NCI-H345 treated with DMSO at 0.1 percent for 48 hours (cell line): ENCODE measurements around the gene ANTXR2.

Experiments
- DNase-seq: peaks from one replicate; lab custom pipeline; 2025; ENCODE audit not compliant: unreplicated experiment; lab: John Stamatoyannopoulos, UW

Gene ANTXR2

DNA sequence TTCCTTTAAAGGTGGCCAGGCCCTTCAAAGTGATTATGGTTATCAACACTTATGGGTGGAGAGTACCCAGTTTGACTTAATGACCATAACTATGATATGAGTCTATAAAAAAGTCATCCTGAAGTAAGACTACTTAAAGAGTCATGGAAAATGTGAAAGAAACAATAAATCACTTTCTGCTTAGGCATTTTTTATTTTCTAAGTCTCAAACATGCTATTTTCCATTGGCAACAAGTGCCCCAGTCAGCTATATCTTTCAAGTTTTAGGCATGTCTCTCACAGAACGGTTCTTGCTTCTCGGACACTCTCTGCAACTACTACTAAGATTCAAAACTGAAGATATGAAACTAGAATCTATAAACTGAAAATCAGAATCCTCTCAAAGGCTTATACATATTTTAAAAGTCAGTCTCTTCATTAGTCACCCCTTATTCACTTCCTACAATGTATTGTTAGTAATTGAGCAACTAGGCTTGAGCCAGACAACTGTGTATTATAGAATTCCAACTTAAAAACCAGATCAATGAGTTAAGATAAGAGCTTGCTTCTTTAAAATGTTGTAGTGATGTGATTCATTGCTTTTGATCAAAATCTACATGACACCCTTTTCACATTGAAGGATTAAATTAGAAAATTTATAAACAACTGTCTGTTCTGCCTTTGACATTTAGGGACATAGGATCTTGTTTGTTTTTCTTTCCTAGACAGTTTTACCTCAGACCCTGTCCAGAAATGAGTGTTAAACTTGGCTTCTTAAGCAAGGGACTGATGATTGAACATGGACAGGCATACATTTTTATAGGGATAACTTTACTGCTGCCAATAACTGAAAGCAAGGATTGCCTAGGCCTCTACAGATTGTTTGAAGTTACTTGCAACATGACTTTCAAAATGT, 2.9 kb downstream of the ANTXR2 start:
- DNase-seq: no peak

DNA sequence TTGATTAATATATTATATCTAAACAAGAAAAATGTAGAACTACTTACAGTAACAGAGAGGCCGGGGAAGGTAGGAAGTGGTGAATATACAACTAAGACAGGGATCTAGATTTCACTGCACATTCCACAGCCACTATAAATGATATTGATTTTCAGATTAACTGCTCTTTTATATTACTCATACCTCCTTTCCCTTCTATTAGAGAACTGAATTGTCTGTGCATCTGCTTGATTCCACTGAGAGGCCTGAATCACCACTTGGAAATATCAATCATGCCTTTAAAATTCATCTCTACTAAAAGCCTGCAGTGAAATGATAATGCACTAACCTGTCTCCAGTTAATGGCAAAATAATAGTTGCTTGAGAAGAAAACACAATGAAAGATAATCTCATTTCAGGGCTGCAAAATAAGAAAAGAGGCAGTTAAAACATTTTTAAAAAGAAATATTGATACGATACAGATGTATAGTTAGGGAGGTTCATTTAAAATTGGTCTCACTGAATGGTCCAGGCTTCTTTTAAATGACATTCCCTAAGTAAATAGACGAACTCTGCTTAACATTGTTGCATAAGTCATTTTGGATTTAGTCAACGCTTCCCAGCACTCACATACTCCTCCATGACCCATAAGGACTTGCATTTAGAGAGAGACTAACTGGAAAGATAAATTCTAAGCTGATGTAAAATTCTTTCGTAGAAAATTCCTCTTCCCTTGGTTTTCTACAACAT, 3.8 kb downstream of the ANTXR2 start:
- DNase-seq: no peak

DNA sequence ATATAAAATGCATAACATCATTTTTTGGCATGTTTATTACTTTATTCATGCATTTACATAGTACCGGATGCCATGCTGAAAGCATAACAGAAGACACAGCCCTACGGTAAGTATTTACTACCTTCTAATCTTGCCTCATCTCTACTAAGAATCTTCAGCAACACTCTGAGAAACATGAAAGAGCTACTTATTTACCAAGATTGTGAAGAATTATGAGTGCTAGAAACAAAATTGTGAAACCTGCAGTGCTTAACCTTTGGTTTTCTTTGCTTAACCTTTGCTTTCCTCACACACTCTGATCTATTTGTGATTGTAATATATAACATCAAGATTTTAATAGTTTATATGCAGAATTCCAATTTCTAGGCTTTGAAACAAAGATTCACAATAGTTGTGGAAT, 7.4 kb downstream of the ANTXR2 start:
- no peak for DNase-seq

DNA sequence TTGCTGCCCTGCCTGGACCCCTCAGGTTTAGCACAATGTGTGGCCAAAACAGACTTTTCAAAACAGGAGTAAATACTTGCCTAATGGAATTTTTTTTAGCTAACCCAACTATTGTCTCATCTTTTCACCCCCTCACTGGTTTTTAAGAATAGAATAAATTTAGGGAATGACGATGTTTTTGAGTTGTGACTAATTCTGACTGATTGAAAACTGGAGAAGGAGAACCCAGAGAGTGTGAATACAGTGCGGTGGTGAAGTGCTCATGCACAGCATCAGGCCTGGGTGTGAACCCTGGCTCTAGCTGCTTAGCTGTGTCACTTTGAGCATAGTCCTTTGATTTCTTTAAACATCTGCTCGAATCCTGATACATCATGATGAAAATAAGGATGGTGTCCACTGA, 10.5 kb downstream of the ANTXR2 start:
- no peak for DNase-seq

DNA sequence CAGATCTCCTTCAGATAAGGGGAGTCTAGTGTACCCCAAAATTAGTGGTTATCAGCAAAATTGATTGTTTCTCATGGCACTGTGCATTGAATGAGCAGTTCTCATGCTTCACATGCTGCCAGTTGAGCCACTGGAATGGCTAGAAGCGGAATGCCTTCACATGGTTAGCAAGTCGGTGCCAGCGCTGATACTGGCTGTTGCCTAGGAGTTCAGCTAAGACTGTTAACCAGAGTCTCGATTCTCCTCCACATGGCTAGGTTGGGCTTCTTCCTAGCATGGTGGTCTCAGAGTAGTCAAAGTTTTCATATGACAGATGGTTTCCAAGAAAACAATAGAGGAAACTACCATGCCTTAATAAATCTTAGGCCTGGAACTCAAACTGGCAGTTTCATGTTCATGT, 12.2 kb downstream of the ANTXR2 start:
- DNase-seq: no peak

DNA sequence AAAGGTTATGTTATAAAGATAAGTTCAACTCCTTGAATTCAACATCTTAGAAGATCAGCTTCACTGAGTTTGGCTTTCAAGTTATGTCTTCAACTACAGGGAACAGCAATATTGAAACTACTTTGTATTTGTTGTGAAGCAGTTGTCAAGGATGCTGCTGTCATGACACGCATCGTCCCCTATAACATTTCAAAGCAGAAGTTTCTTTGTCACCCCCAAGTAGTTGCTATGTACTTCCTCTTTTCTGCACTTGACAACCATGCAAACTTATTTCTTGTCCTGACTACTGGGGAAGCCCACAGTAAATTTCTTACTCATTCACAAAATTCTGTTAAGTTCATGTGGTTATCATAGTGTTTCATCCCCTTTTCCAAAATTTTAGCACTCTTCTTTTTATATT, 14.3 kb downstream of the ANTXR2 start:
- DNase-seq: no peak

DNA sequence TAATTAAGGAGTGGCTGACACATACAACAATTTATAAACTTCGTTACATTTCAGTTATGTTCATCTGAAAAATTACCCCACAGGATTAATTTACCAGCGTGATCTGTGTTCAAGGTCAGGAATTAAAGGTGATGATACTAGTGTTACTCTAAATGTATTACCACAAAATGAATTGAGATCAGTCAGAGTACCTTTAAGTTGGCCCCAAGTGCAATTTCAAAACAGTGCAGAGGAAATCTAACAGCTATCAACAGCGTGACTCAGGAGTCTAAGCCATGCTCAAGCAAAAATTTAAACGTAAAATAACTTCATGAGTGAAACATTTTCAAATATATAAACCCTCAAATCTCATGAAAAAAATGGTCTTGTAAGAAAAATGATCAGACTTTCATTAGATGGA, 18.7 kb downstream of the ANTXR2 start:
- DNase-seq: no peak

DNA sequence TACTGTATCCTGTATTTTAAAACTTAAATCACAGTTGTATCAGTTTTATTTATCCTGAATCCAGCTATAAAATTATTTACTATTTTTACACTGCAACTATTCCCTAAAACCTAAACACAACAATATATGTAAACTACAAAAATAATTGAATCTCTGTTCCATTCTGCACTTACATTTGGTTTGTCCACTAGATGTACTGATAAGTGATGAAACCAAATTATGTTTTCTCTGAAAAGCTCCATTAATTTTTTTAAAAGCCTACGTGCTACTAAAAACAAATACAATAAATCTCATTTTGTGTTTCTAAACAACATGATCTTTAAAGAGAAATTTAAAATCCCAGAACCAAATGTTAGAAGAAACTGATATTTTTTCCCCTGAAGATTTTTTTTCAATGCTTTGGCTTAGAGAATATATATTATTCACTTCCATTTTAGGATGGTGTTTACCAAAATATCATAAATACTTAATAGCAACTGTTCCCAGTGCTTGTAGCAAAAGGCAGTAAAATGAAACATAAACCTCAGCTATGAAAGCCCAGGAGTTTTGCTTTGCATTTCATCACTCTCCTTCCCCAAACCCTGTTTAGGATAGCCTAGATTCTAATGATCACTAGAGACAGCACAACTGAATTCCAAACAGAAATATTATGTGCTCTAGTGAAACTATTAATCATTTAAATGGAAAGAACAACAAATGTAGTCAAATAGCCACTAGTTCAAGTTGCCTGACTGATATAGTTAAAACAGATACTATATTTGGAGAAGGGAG, 19.7 kb downstream of the ANTXR2 start:
- DNase-seq: no peak

DNA sequence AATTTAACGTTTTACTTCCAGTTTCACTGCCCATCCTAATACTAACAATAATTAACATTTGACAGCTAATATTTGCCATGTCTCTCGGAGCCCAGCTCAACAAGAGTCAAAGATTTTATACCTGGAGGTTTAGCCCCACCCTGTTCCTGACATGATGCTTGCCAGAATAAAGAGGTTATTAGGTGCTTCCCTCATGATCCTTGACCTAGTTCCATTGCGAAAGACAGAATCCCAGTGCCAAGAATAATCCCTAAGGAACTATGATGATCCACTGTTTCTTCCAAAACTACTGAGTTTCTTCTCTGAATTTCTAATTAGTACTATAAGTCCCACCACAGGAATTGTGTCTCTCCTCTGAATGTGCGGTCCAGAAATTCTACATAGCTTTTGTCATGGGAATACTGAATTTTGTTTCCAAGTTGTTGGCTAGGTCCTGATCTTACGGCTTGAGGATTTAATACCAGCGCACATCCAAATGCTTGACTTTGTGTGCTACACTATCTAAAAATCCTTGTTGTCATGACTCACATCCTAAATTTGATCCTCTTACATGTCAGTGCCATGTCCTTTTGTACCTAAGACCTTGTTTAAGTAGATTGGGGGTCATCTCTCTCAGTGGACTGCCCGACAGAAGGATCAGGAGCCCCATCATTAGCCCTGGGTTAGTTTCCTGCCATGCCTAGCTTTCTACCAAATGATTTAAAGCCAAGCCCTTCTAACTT, 23.1 kb downstream of the ANTXR2 start:
- DNase-seq: no peak

DNA sequence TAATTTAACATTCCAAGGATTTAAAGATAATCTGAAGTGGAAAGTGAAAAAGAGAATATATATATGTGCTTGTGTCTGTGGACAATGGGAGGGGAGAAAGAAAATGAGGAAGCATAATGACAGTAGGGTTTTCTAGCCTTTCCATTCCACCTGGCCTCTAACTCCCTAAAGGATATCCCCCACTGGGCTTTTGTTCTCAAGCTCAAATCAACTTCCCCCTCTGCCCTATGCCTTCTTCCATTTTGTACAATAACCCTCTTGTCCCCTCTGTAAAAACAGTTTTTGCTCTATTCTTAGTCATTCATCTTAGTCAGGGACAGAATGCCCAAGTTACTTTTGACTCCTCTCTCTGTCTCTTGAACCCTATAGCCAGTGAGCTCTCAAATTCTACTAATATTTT, 23.6 kb downstream of the ANTXR2 start:
- no peak for DNase-seq

DNA sequence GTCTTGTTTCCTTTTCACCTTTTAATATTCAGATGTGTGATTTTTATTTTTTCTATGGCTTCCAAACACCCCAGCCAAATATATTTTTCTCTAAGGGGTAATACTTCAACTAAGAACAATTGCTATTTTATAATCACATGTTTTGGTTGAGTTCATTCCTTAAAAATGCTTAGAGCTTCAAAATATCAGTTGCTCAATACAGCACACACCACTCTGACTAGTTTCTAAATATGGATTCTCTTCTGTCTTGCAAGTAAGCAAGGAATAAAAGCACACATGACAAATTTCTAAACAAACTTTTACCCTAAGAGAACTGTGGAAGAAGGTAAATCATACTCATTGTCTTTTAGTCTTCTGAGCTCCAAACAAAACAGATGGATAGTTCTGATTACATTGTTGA, 27.2 kb downstream of the ANTXR2 start:
- no peak for DNase-seq

DNA sequence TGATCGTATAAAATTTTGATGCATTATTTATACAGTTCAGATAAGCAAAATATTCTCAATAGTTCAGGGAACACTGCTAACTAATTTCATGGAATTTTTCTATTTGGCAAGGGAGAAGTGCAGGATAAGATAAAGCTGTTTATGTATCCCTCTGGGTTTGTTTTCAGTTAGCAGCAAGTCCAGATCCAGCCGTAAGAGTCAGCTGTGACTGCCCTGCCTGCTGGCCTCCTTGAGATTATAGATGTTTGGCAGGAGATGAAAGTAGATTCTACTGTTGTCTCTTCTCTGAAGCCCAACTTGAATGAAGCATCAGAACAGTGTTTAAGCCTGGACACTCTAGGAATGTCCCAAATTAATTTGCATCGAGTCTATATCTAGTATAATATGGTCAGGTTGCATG, 29.5 kb downstream of the ANTXR2 start:
- no peak for DNase-seq

DNA sequence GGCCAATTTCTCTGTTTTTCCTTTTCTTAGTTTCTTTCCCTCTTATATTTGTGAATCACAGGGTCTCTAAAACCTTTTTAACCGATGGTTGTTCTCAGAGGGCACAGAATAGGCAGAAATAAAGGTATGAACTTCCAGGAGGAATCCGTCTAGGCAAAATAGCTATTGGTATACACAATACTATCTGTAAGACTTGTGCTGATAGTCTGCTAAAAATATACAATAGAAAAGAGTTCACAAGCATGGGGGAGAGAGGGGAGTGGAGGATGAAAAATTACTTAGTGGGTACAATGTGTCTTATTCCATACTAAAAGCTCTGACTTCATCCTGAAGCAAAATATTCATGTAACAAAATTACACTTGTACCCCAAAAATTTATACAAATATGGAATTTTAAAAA, 30.2 kb downstream of the ANTXR2 start:
- no peak for DNase-seq

DNA sequence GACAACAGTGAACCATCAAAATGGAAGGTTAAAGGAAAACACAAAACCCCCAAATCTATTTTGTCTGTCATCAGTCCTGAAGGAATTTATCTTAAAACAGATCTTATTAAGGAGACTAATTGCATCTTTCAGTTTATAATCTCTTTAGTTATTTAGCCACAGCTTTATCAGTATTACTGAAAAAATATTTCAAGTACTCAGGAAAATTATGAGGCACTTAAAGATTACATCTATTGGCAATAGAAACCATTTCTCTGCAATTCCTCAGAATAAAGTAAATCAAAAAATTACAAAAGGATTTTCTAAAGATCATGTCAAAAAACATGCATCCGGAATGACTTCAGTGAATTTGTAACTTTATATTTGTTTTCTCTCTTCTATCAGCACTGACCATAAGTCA, 35.2 kb downstream of the ANTXR2 start:
- no peak for DNase-seq

DNA sequence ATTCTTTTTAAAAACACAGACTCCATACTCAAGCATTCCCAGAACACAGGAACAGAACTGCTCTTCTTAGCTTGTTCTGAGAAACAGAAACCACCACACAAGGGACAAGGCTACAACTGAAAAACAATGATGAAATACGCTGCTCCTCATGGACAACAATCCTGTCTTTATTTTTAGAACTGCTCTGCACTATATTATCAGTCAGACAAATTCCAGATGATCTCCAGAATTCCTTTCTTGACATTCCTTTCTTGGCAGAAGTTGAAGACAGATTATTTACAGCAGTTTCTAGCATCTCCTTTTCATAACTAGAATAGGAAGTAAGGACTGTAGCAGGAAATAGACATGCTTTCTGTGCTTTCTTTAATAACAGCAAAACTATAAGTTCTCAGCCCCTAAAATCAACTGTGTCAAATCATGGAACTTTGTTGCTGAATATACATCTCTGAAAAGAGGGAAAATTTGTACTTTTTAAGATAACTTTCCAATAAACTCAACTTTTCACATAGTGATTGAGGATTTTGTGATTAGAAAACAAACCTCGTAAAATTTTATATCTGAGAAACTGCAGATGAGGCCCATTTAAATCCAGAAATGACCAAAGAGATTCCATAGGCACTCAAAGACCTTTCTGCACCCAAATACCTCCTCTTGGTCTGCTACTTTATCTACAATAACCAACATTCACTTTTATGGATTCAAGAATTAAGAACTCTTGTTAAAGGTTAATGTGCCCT, 35.9 kb downstream of the ANTXR2 start:
- no peak for DNase-seq

DNA sequence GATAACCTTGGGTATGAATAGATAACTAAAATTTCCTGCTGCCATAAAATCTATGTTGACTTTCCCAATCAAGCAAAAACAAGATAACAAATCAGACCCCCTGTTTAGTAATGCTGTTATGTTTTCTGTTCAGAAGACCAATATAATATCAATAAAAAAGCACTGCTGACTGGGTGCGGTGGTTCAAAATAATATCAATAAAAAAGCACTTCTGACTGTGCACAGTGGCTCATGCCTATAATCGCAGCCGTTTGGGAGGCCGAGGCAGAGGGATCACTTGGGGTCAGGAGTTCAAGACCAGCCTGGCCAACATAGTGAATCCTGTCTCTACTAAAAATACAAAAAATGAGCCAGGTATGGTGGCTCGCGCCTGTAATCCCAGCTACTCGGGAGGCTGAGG, 36.7 kb downstream of the ANTXR2 start:
- DNase-seq: no peak

DNA sequence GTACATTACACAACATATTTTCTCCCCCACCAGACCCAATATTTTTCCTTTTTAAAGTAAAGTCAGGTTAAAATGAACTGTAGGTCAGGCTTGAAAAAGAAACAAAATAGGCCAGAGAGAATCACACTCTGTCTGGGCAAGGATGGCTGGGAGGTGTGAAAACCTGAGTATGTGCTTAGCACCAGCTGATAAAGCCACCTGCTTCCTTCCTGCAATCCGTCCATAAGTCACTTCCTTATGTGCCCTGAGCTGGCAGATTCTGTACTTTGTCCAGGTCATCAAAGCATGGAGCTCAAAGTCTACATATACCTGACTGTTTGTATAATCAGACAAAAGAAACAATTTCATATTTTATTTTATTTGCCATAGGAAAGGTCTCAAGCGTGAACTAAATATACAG, 37.7 kb downstream of the ANTXR2 start:
- no peak for DNase-seq

DNA sequence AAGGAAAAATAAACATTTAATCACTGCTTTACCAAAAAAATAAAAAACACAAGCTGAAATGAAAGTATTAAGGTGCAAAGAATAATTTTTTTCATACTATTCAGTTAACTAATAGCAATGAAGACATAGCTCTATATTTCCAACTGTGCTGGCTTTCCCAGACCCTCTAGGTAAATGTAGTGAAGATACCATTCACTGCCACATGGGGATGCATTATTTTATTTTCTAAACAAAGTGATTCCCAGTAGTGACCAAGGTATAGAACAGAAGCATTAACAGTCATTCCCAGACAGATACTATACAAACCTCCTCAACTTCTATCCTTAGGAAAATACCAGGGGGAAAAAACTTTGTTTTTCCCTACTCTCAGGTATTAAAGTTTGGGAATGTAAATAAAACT, 39.4 kb downstream of the ANTXR2 start:
- no peak for DNase-seq

DNA sequence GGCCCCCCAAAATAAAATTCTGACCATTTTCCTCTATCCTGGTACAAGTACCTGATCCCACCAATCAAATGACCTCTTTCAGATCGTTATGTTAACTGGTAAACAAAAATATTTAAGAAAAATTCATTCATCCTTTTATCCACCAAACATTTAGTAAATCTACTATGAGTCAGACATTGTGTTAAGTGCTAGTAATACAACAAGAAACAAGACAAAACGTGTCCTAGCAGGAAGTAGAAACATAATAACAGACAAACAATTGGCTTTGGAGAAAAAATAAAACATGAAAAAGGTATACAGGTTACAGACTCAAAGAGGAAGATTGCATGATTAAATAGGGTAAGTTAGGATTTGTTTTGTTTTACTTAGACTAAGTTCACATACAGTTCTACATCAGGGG, 43.7 kb downstream of the ANTXR2 start:
- DNase-seq: no peak

DNA sequence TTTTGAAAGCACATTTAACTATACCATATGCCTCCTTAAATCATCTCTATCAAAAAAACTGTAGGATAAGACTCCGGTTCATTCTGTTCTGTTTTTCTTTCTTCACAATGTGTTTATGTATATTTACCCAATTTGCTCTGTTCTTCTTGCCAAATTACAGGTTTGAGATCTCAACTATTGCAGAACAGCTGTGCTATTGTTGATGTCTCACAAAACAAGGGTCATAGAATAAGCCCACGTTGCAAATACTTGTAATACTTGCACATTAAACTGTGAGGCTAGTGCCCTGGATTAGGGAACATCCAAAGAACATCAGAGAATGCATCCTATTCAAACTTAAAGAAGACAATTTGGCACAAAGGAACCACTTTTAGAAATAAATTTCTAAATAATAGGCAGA, 45.4 kb downstream of the ANTXR2 start:
- no peak for DNase-seq
